HCT116 (cell line): ENCODE results near the gene TUBB1.

Experiments used
- CTCF ChIP-seq, 3 experiments: fragments of 200-600 bp in 1 of 3; sonication (generic) in 1 of 3; IDR thresholded peaks in 2 of 3; conservative IDR thresholded peaks in 1 of 3; 2 replicates each; pipeline ENCODE4 v1.5.1; 2012 to 2017; ENCODE audit warnings: low read depth in 2 of 3, low read length in 2 of 3, antibody characterized with exemption in 1 of 3, borderline replicate concordance in 1 of 3, control low read depth in 1 of 3, mild to moderate bottlenecking in 1 of 3, mixed read lengths in 1 of 3, mixed run types in 1 of 3, moderate library complexity in 1 of 3; ENCODE audit not compliant: insufficient read depth in 1 of 3
- EZH2 ChIP-seq: fragments of 200-600 bp; sonication (generic); IDR thresholded peaks from 2 replicates; pipeline ENCODE4 v1.6.1; 2017; ENCODE audit warnings: antibody characterized with exemption, mixed run types
- POLR2AphosphoS5 ChIP-seq: IDR thresholded peaks from 2 replicates; pipeline ENCODE4 v1.6.1; 2011; ENCODE audit warnings: mild to moderate bottlenecking, low read depth, low read length, moderate library complexity

- TF ChIP-seq EZH2 (no peak), CTCF (IDR thresholded peaks at IDR 0.05 in 2 of 3, conservative IDR thresholded peaks at IDR 0.05 in 1 of 3; ENCODE audit: borderline replicate concordance in 1 of 3, insufficient read depth in 1 of 3, low read depth in 2 of 3, low read length in 2 of 3) (no peak), POLR2AphosphoS5 (no peak)
Measured at GRCh38 chr20:58997141-58997770, 22.0 kb upstream of the TUBB1 start.
